ENCODE measurements around the gene CDCA7L. TPM values are rescaled to one million over a fixed set of nuclear protein-coding genes. Genes with fewer than 3 reads are reported as not detected.
"Not testable (repeated sequence)": the region's sequence is repeated elsewhere in the genome, so short reads cannot be mapped to it uniquely, and the experiment has no call there.

The CDCA7L gene
- total and polyA plus RNA-seq, 4 donors, result 9.8 to 51.1 (median 21.5) TPM

GRCh38 chr7:21867226-21867625 lies 78.5 kb downstream of the CDCA7L start:
- Histone ChIP-seq H3K36me3 (ENCODE audit: control insufficient read depth in 4 of 4, insufficient read depth in 4 of 4, low read length in 4 of 4) (no peaks in the 10 kb centered on the region), H3K9ac (ENCODE audit: insufficient read depth in 1 of 2, low read length in 2 of 2) (no peak overlapping the region), H3K9me3 (ENCODE audit: control insufficient read depth in 4 of 4, insufficient read depth in 3 of 4, low read length in 3 of 4) (no peaks in the 10 kb centered on the region), H3K27me3 (ENCODE audit: control insufficient read depth in 3 of 3, insufficient read depth in 3 of 3, low read length in 2 of 3) (no peaks in the 10 kb centered on the region), H3K27ac (ENCODE audit: low read depth in 1 of 2, low read length in 1 of 2) (no peak overlapping the region), H3K4me1 (ENCODE audit: control insufficient read depth in 5 of 5, insufficient read depth in 5 of 5, low read length in 5 of 5) (peaks cover 0 to 5% (median 0%) of the 10 kb centered on the region in 5 donors), H3K4me3 (no peak overlapping the region)
- DNase-seq (no peak), ATAC-seq (ENCODE audit: insufficient read depth, low FRiP score) (no peak)
- TF ChIP-seq CTCF (IDR thresholded peaks at IDR 0.05; ENCODE audit: control extremely low read depth, extremely low read depth), result no peak

- Histone ChIP-seq H3K4me3 (no peak overlapping the region), H3K9me3 (ENCODE audit: control insufficient read depth in 4 of 4, insufficient read depth in 3 of 4, low read length in 3 of 4) (no peaks in the 10 kb centered on the region), H3K27ac (ENCODE audit: low read depth in 1 of 2, low read length in 1 of 2) (no peak overlapping the region), H3K36me3 (ENCODE audit: control insufficient read depth in 4 of 4, insufficient read depth in 4 of 4, low read length in 4 of 4) (no peaks in the 10 kb centered on the region), H3K4me1 (ENCODE audit: control insufficient read depth in 5 of 5, insufficient read depth in 5 of 5, low read length in 5 of 5) (peaks cover 0 to 5% (median 0%) of the 10 kb centered on the region in 5 donors), H3K27me3 (ENCODE audit: control insufficient read depth in 3 of 3, insufficient read depth in 3 of 3, low read length in 2 of 3) (no peaks in the 10 kb centered on the region), H3K9ac (ENCODE audit: insufficient read depth in 1 of 2, low read length in 2 of 2) (no peak overlapping the region)
- ATAC-seq (ENCODE audit: insufficient read depth, low FRiP score) (no peak), DNase-seq (no peak)
- TF ChIP-seq CTCF (IDR thresholded peaks at IDR 0.05; ENCODE audit: control extremely low read depth, extremely low read depth), result no peak
- WGBS, 2 donors, result 58 to 89% methylated on average over 1 of the region's 1 CpG
These were observed 79.0 kb downstream of the CDCA7L start for GRCh38 chr7:21866731-21867130.

GRCh38 chr7:21865631-21866204 lies 80.0 kb downstream of the CDCA7L start:
- H3K4me3 ChIP-seq; H3K27me3 ChIP-seq (ENCODE audit: control insufficient read depth in 3 of 3, insufficient read depth in 3 of 3, low read length in 2 of 3); H3K36me3 ChIP-seq (ENCODE audit: control insufficient read depth in 4 of 4, insufficient read depth in 4 of 4, low read length in 4 of 4); H3K9ac ChIP-seq (ENCODE audit: insufficient read depth in 1 of 2, low read length in 2 of 2); DNase-seq; H3K9me3 ChIP-seq (ENCODE audit: control insufficient read depth in 4 of 4, insufficient read depth in 3 of 4, low read length in 3 of 4); ATAC-seq (ENCODE audit: insufficient read depth, low FRiP score); H3K4me1 ChIP-seq (ENCODE audit: control insufficient read depth in 5 of 5, insufficient read depth in 5 of 5, low read length in 5 of 5); H3K27ac ChIP-seq (ENCODE audit: low read depth in 1 of 2, low read length in 1 of 2): not testable (repeated sequence)
- WGBS, 2 donors, result 57 to 64% methylated on average over 7 of the region's 7 CpGs

- ATAC-seq (ENCODE audit: insufficient read depth, low FRiP score) (no peak), DNase-seq (no peak)
- Histone ChIP-seq H3K36me3 (ENCODE audit: control insufficient read depth in 4 of 4, insufficient read depth in 4 of 4, low read length in 4 of 4) (no peaks in the 10 kb centered on the region), H3K27me3 (ENCODE audit: control insufficient read depth in 3 of 3, insufficient read depth in 3 of 3, low read length in 2 of 3) (no peaks in the 10 kb centered on the region), H3K4me1 (ENCODE audit: control insufficient read depth in 5 of 5, insufficient read depth in 5 of 5, low read length in 5 of 5) (no peaks in the 10 kb centered on the region), H3K4me3 (no peak overlapping the region), H3K9ac (ENCODE audit: insufficient read depth in 1 of 2, low read length in 2 of 2) (no peak overlapping the region), H3K9me3 (ENCODE audit: control insufficient read depth in 4 of 4, insufficient read depth in 3 of 4, low read length in 3 of 4) (no peaks in the 10 kb centered on the region), H3K27ac (ENCODE audit: low read depth in 1 of 2, low read length in 1 of 2) (no peak overlapping the region)
- TF ChIP-seq CTCF (IDR thresholded peaks at IDR 0.05; ENCODE audit: control extremely low read depth, extremely low read depth), result no peak
- 32 to 45% methylated on average over 6 of the region's 6 CpGs for whole genome bisulfite sequencing, 2 donors
These were observed 94.1 kb downstream of the CDCA7L start for GRCh38 chr7:21851559-21851967.
